Measurements from ENCODE around the gene C4BPA.

GRCh38 chr1:207081806-207082205 is 22.2 kb upstream of the C4BPA start:
- TF ChIP-seq CTCF (IDR thresholded peaks at IDR 0.05; ENCODE audit: low read depth, low read length) (no peak), EZH2phosphoT487 (IDR thresholded peaks at IDR 0.05; ENCODE audit: low read depth) (no peak)
